Natural killer cell (primary cell): ENCODE measurements around the gene UQCC2. TPM values are rescaled to one million over a fixed set of nuclear protein-coding genes. Genes with fewer than 3 reads are reported as not detected.
A peak's percentile ranks its signal among the peaks of the same experiment; 100 is the strongest.

Source experiments
- ATAC-seq, 3 donors: fragments of 150-1000 bp in 2 of 3; fragments of 200-7000 bp in 1 of 3; cut with Tn5 transposase; 1 replicate in 1 of 3; 2 replicates in 2 of 3; pipeline ENCODE4 v1.10.0; 2021; ENCODE audit warnings: mild to moderate bottlenecking in 2 of 3, moderate library complexity in 2 of 3
- DNase-seq, 2 donors: peaks; one replicate each; pipeline versions ENCODE4 v3.0.0 to v3.0.0-alpha.2; 2013 to 2021; ENCODE audit warnings: mixed read lengths in 1 of 2
- H3K27ac ChIP-seq: one replicate; pipeline ENCODE4 v1.5.1; 2013; ENCODE audit warnings: mild to moderate bottlenecking, low read length
- H3K27me3 ChIP-seq: one replicate; pipeline ENCODE4 v1.6.1; 2013; ENCODE audit warnings: low read length; ENCODE audit not compliant: control insufficient read depth, insufficient read depth
- H3K36me3 ChIP-seq: one replicate; pipeline ENCODE4 v1.6.1; 2013; ENCODE audit warnings: low read length; ENCODE audit not compliant: control insufficient read depth, insufficient read depth
- H3K4me1 ChIP-seq: one replicate; pipeline ENCODE4 v1.6.1; 2013; ENCODE audit warnings: low read length; ENCODE audit not compliant: control insufficient read depth, insufficient read depth
- H3K4me3 ChIP-seq: one replicate; pipeline ENCODE4 v1.5.1; 2013; ENCODE audit warnings: low read length
- H3K9me3 ChIP-seq: one replicate; pipeline ENCODE4 v1.6.1; 2013; ENCODE audit warnings: low read length; ENCODE audit not compliant: control insufficient read depth, insufficient read depth
- H3K27ac Mint-ChIP-seq, 2 donors: one replicate each; pipeline ENCODE4 v1.8.0; 2022; ENCODE audit warnings: mild to moderate bottlenecking in 2 of 2, mixed read lengths in 2 of 2, moderate library complexity in 1 of 2
- H3K27me3 Mint-ChIP-seq, 2 donors: one replicate each; pipeline ENCODE4 v1.8.0; 2022; ENCODE audit warnings: low read depth in 2 of 2, mixed read lengths in 2 of 2
- H3K36me3 Mint-ChIP-seq: one replicate; pipeline ENCODE4 v1.8.0; 2022; ENCODE audit warnings: mixed read lengths
- H3K4me1 Mint-ChIP-seq, 2 donors: one replicate each; pipeline ENCODE4 v1.8.0; 2022; ENCODE audit warnings: mixed read lengths in 2 of 2
- H3K4me3 Mint-ChIP-seq: one replicate; pipeline ENCODE4 v1.8.0; 2022; ENCODE audit warnings: mild to moderate bottlenecking, moderate library complexity, mixed read lengths
- H3K9me3 Mint-ChIP-seq, 2 donors: one replicate each; pipeline ENCODE4 v1.8.0; 2022; ENCODE audit warnings: mixed read lengths in 2 of 2
- WGBS: methylation state at CpG from one replicate; pipeline ENCODE4 v1.1.7; 2013; ENCODE audit warnings: missing lambda C conversion rate; ENCODE audit not compliant: insufficient coverage; 5-methylcytosine and 5-hydroxymethylcytosine counted together
- intact Hi-C: fragments of 100-400 bp; cut with micrococcal nuclease; formaldehyde crosslinking; loops from one replicate; pipeline ENCODE4 v1.14.2; 2022
- total RNA-seq, 4 donors: library from RNA; stranded (reverse); fragments of 120-200 nt in 1 of 4; gene quantifications; one replicate each; pipeline versions ENCODE4 v1.2.3 to v1.2.4, GENCODE V29; 2013 to 2022
- TF ChIP-seq, protein P1 (sequence below): fragments of 200-600 bp; IDR thresholded peaks from one replicate; pipeline ENCODE4 v1.8.0; 2022; ENCODE audit warnings: antibody characterized with exemption

UQCC2 gene
- total RNA-seq, 3 donors from 2014 or later (not counting 1 experiment from before 2014, with no cell fraction given) = 15.8 to 19.6 (median 16.5) TPM

DNA sequence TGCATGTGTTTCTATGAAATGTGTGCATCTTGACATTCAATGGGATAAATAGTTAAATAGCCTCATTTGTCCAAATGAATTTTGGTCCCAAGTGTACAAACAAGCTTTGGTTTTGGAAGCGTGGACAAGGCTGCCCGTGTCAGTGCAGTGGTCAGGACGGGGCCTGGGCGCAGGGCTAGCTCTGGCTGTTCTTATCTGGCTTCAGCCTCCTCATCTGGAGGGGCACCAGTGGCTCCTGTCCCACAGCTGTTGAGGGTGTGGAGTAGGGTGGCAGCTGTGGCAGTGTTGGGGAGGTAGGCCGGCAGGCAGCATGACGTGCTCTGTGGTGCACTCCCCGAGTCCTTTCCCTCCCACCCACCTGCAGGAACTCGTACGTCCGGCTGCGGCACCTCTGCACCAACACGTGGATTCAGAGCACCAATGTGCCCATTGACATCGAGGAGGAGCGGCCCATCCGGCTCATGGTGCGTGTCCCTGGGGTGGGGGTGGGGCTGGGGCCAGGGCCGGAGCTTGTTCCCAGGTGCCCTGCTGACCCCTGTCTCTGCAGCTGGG, 46.9 kb downstream of the UQCC2 start:
- Histone ChIP-seq H3K27ac (no peak overlapping the region), H3K9me3 (no peaks in the 10 kb centered on the region), H3K36me3 (peaks cover 48% of the 10 kb centered on the region), H3K27me3 (no peaks in the 10 kb centered on the region), H3K4me3 (no peak overlapping the region), H3K4me1 (no peaks in the 10 kb centered on the region)
- no peak for DNase-seq
- Mint-ChIP-seq H3K4me3 (no peak overlapping the region), H3K36me3 (no peaks in the 10 kb centered on the region), H3K27me3 (no peaks in the 10 kb centered on the region), H3K4me1 (peaks cover 0 to 4% of the 10 kb centered on the region in 2 donors), H3K9me3 (no peaks in the 10 kb centered on the region), H3K27ac (no peak overlapping the region)
- TF ChIP-seq, protein P1, sequence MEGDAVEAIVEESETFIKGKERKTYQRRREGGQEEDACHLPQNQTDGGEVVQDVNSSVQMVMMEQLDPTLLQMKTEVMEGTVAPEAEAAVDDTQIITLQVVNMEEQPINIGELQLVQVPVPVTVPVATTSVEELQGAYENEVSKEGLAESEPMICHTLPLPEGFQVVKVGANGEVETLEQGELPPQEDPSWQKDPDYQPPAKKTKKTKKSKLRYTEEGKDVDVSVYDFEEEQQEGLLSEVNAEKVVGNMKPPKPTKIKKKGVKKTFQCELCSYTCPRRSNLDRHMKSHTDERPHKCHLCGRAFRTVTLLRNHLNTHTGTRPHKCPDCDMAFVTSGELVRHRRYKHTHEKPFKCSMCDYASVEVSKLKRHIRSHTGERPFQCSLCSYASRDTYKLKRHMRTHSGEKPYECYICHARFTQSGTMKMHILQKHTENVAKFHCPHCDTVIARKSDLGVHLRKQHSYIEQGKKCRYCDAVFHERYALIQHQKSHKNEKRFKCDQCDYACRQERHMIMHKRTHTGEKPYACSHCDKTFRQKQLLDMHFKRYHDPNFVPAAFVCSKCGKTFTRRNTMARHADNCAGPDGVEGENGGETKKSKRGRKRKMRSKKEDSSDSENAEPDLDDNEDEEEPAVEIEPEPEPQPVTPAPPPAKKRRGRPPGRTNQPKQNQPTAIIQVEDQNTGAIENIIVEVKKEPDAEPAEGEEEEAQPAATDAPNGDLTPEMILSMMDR = no peak
- ATAC-seq = no peak
- intact Hi-C loops = no loop called here
- 93% methylated on average over 15 of the region's 17 CpGs for WGBS

DNA sequence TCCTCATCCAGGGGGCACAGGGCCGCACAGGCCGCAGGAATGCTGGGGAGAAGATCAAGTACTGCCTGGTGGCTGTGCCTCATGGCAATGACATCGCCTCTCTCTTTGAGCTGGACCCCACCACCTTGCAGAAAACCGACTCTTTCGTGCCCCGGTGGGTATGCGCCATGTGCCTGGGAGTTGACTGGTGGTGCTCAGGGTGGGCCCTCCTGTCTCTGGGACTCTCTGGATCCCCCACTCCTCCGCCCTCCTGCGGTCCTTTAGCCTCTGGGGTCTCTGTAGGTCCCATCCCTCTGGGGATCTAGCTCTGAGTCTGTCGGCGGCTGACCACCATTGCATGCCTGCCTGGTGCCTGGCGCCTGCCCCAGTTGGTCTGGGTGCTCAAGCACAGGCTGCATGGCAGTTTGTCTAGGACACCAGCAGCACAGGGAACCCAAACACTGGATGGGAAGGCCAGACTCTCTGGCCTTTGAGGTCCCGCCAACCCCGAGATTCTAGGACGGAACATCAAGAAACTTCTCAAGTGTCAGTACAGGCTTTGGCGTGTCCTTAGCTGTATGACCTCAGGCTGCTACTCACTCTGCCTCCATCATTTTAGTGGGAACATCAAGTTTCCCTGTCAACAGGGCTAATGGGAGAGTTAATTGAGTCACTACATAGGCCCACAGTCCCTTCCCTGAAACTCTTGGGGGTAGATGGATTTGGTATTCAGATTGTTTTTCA, 47.6 kb downstream of the UQCC2 start:
- no peaks in the 10 kb centered on the region for H3K36me3 Mint-ChIP-seq
- H3K4me3 Mint-ChIP-seq = no peak overlapping the region

DNA sequence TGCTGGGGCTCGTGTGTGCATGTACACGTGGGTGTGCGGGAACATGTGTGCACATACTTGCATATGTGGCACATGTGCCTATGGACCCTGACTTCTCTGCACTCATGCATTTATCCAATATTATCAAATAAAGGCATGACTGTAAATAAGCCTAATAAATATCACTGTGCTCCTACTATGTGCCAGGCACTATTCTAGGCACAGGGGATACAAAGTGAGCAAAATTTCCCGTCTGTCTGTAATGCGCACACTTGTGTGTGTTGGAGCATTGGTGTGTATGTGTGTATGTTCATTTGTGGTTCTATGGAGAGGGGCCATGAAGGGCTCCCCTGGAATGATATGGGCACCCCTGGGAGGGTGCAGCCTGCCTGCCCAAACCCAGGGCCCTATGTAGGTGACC, 48.5 kb downstream of the UQCC2 start:
- TF ChIP-seq, protein P1 = no peak
- Mint-ChIP-seq H3K27me3 (no peaks in the 10 kb centered on the region), H3K9me3 (no peaks in the 10 kb centered on the region), H3K36me3 (no peaks in the 10 kb centered on the region), H3K27ac (peak overlapping the region in 1 of 2 donors; percentile 42), H3K4me1 (peaks cover 0 to 4% of the 10 kb centered on the region in 2 donors), H3K4me3 (no peak overlapping the region)
- WGBS = 83% methylated on average over 5 of the region's 5 CpGs
- DNase-seq (no peak), ATAC-seq (no peak)
- intact Hi-C loops = no loop called here
- Histone ChIP-seq H3K36me3 (peaks cover 54% of the 10 kb centered on the region), H3K27me3 (no peaks in the 10 kb centered on the region), H3K4me1 (no peaks in the 10 kb centered on the region), H3K4me3 (no peak overlapping the region), H3K27ac (no peak overlapping the region), H3K9me3 (no peaks in the 10 kb centered on the region)

More for the DNA sequence above, 47.6 kb downstream of the UQCC2 start:
- Histone ChIP-seq H3K27ac (no peak overlapping the region), H3K9me3 (no peaks in the 10 kb centered on the region), H3K36me3 (peaks cover 54% of the 10 kb centered on the region), H3K4me1 (no peaks in the 10 kb centered on the region), H3K27me3 (no peaks in the 10 kb centered on the region), H3K4me3 (no peak overlapping the region)
- peak overlapping the region in 1 of 2 donors; percentile 42 for H3K27ac Mint-ChIP-seq
- 98% methylated on average over 16 of the region's 16 CpGs for WGBS
- DNase-seq = no peak
- H3K9me3 Mint-ChIP-seq = no peaks in the 10 kb centered on the region
- TF ChIP-seq, protein P1 = no peak
- intact Hi-C loops = no loop called here
- peaks cover 0 to 4% of the 10 kb centered on the region in 2 donors for H3K4me1 Mint-ChIP-seq
- no peaks in the 10 kb centered on the region for H3K27me3 Mint-ChIP-seq
- ATAC-seq = no peak
